ENCODE data around the gene PHKA1.

GRCh38 chrX:72712094-72712755 is 1.9 kb downstream of the PHKA1 start:
- TF ChIP-seq CTCF (IDR thresholded peaks at IDR 0.05) (no peak), POLR2A (IDR thresholded peaks at IDR 0.05) (no peak)

All from right lobe of liver (tissue), 4 donors.